T-helper 2 cell treated with Interferon-gamma antibody and Interleukin-4, amounts not matched to agents 100 ng/mL and 5 ng/mL, for 36 hours (primary cell): ENCODE data around the gene MC1R. TPM values are rescaled to one million over a fixed set of nuclear protein-coding genes. Genes with fewer than 3 reads are reported as not detected.
"Not testable (repeated sequence)": the region's sequence is repeated elsewhere in the genome, so short reads cannot be mapped to it uniquely, and the experiment has no call there.

Experiments
- intact Hi-C: fragments of 100-400 bp; cut with micrococcal nuclease; formaldehyde crosslinking; loops from one replicate; pipeline ENCODE4 v1.15.1; 2023
- total RNA-seq: library from RNA; stranded (reverse); gene quantifications from 2 replicates; pipeline ENCODE4 v1.2.3, GENCODE V29; 2022

MC1R gene
- total RNA-seq, 1 donor from 2014 or later, result 11.2 TPM

DNA sequence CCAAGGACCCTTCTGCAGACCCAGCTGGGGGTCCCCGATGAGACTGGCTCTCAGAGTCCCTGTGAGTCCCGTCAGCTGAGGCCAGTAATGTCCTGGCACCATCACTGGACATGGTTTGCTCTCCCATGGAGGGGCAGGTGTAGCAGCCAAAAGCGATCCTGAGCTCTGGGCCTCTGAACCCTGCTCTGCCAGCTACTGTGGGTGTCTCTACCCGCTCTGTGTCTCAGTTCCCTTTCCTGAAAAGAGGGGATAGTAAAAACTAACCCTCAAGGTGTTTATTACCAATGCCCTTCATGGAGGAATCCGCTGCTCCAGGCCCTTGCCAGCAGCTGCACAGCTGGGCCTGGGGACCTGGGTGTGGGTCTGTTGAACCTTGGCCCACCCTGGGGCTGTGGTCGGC, 13.3 kb downstream of the MC1R start:
- intact Hi-C loops, result no loop called here

- intact Hi-C loops, result not testable (repeated sequence)
Observed at GRCh38 chr16:89934019-89934418, 15.4 kb downstream of the MC1R start.

DNA sequence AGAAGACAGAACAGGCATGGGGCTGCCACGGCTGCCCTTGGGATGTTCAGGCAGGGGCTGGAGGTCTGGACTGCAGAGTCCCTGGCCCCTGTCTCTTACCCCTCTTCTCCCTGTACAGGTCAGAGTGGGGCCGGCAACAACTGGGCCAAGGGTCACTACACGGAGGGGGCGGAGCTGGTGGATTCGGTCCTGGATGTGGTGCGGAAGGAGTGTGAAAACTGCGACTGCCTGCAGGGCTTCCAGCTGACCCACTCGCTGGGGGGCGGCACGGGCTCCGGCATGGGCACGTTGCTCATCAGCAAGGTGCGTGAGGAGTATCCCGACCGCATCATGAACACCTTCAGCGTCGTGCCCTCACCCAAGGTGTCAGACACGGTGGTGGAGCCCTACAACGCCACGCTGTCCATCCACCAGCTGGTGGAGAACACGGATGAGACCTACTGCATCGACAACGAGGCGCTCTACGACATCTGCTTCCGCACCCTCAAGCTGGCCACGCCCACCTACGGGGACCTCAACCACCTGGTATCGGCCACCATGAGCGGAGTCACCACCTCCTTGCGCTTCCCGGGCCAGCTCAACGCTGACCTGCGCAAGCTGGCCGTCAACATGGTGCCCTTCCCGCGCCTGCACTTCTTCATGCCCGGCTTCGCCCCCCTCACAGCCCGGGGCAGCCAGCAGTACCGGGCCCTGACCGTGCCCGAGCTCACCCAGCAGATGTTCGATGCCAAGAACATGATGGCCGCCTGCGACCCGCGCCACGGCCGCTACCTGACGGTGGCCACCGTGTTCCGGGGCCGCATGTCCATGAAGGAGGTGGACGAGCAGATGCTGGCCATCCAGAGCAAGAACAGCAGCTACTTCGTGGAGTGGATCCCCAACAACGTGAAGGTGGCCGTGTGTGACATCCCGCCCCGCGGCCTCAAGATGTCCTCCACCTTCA, 16.2 kb downstream of the MC1R start:
- intact Hi-C loops, result no loop called here

- intact Hi-C loops, result not testable (repeated sequence)
Observed at GRCh38 chr16:89935620-89936019, 17.0 kb downstream of the MC1R start.

- intact Hi-C loops, result no loop called here
Observed at GRCh38 chr16:89936034-89936433, 17.4 kb downstream of the MC1R start.

DNA sequence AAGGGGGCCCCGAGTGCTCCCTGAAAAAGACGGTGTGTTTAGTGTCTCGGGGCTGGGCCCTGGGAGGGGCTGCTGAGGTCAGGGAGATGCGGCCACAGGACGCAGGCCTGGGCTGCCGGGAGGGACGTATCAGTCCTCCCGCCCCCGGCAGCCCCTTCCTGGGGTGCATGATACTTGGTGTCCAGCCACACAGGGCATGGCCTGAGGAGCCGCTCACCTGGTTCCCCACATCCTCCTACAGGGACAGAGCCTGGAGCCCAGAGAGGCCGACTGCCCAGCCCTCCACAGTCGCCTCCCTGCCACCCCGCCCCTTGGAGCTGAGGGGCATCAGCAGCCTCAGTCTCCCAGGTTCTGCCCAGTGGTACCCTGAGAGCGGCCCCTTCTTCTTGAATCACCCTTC, 17.8 kb downstream of the MC1R start:
- intact Hi-C loops, result no loop called here

GRCh38 chr16:89936981-89937380, 18.3 kb downstream of the MC1R start:
- intact Hi-C loops, result no loop called here

- intact Hi-C loops, result no loop called here
Observed at GRCh38 chr16:89938175-89938885, 19.7 kb downstream of the MC1R start.

- intact Hi-C loops, result loop anchor here (10.0 kb wide), 1 partner anchor 70 kb away; the partner anchor contains the start of gene DBNDD1
Observed at GRCh38 chr16:89944773-89945172, 26.1 kb downstream of the MC1R start.

- intact Hi-C loops, result loop anchor here (10.0 kb wide), 1 partner anchor 69 kb away; the partner anchor contains the start of gene DBNDD1
Observed at GRCh38 chr16:89945654-89946053, 27.0 kb downstream of the MC1R start.

GRCh38 chr16:89946515-89946914, 27.9 kb downstream of the MC1R start:
- intact Hi-C loops, result loop anchor here (10.0 kb wide), 1 partner anchor 68 kb away; the partner anchor contains the start of gene DBNDD1

DNA sequence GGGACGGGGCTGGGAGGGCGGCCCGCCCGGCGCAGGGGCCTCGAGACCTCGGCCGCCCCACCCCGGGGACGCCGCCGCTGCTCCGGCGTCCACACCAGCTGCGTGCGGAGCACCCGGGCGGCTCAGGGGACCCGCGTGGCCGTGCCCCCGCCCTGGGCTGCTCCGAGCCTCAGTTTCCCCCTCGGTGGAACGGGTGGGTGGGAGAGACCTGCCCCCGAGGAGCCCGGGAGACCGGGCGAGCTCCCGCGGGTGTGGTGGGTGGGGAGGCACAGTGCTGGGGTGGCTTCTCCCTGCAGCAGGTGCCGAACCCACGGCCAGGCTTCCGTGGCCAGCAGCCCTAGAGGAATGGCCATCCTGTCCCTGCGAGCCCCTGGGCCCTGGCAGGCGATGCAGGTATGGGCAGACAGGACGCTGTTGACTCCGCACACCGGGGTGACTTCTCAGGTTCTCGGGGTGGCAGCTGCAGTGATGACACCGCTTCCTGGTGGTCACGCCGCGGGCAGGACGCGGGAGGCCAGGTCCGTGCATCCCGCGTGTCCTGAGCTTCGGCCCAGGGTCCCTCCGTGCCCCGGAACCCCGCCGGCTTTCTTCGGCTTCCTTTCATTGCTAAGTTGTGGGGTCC, 30.6 kb downstream of the MC1R start:
- intact Hi-C loops, result loop anchor here (2.0 to 10.0 kb wide), 2 partner anchors 24 to 66 kb away; partner anchors contain the start of gene DBNDD1

GRCh38 chr16:89949756-89950155, 31.1 kb downstream of the MC1R start:
- intact Hi-C loops, result loop anchor here (2.0 to 10.0 kb wide), 2 partner anchors 23 to 65 kb away; partner anchors contain the start of gene DBNDD1

DNA sequence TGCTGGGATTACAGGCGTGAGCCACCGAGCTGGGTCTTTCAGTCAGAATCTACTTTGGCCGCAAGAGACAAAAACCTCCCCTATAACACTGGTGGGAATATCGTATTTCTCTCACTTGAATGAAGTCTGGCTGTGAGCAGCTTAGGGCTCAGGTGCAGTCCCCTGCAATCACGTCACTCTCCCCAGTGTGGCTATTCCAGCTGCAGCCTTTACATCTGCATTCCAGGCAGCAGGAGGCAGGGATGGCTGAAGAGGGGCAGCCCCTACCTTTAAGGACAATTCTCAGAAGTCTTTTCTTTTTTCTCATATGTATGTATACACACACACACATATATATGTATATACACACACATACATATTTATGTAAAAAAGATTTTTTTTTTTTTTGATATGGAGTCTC, 32.8 kb downstream of the MC1R start:
- intact Hi-C loops, result no loop called here

DNA sequence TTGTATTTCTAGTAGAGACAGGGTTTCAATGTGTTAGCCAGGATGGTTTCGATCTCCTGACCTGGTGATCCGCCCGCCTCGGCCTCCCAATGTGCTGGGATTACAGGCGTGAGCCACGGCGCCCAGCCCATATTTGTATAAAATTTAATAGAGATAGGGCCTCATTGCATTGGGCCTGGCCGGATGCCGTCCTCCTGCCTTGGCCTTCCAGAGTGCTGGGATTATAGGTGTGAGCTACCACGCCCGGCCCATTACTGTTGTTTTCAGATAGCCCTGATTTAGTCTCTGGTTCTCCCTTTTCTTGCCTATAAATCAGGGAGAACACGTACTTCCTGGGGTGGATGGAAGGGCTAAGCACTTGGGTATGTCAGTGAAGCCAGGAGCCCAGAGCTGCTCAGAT, 33.4 kb downstream of the MC1R start:
- intact Hi-C loops, result no loop called here

DNA sequence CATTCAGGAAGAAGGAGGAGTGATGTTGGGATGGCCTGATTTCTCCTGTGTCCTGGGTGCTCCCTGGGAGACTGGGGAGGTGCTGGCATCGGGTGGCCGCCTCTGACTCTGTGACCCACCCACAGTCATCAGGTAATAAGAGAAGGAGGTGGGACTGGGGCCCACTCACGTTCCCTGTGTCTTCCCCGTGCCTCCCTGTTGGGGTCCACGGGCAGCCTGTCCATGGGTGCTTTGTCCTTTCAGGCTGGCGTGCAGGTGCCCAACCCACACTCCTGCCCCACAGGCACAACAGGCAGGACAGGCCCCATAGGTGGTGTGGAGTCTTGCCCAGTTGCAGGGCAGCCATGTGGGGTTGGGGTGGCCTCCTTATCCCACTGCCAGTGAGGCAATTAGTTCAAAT, 33.9 kb downstream of the MC1R start:
- intact Hi-C loops, result no loop called here

- intact Hi-C loops, result no loop called here
Observed at GRCh38 chr16:89953671-89954406, 35.2 kb downstream of the MC1R start.

GRCh38 chr16:89954462-89954861, 35.8 kb downstream of the MC1R start:
- intact Hi-C loops, result no loop called here

DNA sequence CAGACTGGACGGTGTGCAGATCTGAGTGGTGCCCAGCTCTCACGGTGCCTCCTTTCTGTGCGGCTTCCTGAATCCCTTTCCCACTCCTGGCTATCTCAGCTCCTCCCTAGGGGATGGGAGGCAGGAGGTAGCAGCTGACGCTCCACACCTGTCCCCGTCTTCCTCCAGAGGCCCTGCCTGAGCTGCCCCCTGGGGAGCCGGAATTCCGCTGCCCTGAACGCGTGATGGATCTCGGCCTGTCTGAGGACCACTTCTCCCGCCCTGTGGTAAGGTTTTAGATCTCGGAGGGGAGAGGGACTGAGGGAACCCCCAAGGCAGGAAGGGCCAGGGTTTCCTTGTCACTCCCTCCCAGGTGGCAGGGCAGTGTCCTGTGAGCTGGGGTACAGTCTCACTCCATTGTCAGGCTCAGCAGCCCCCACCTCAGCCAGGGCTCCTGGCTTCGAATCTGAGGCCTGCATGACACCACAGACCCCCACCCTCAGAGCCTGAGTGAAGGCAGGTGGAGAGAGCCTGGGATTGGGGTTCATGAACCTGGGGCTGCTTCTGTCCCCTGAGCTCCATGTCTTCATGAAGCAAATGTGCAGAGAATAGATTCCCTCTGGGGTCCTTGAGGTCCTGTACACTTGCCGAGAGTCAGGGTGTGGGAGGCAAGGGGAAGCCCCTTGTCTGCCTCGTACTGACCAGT, 36.5 kb downstream of the MC1R start:
- intact Hi-C loops, result no loop called here

DNA sequence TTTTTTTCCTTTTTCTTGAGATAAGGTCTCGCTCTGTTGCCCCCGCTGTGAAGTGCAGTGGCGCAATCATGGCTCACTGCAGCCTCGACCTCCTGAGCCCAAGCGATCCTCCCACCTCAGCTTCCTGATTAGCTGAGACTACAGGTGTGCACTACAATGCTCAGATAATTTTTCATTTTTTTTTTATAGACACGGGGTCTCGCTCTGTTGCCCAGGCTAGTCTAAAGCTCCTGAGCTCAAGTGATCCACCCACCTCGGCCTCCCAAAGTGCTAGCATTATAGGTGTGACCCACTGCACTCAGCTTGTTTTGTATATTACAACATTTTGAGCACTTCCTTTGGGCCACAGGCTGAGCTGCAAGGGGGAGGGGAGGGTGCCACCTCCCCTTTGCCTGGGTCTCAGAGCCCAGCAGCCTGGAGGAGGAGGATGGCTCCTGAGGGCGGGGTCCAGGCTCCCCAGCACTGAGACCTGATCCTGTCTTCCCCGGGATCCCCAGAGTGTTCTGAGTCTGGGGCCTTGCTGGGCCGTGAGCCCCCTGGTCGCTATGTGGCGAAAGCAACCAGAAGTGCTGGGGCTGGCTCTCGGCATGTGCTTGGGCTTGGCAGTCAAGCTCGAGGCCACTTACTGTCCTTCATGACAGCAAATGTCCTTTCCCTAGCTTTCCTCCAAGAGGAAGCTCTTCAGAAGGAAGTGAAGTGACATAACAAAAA, 38.0 kb downstream of the MC1R start:
- intact Hi-C loops, result no loop called here
